Measurements from ENCODE around the gene YAE1. TPM values are rescaled to one million over a fixed set of nuclear protein-coding genes. Genes with fewer than 3 reads are reported as not detected.

Gene YAE1
- total and polyA plus RNA-seq, 2 experiments from 2014 or later: 21.8 to 40.5 TPM

DNA sequence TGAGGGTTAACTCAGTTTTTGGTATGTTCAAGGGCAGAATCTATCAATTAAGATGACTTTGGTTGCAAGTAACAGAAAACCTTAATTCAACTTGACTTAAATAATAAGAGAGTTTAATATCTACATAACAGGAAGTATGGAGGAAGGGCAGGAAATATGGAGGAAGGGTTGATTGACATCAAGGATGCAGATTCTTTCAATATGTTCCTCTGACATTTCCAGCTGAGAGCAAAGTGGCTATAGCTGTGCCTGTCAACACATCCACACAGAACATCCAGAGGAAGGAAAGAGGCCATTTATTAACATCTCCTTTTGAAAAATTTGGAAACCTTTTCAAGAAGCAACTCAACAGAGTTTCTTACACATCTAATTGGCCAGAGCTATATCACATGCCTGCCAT lies 37.7 kb downstream of the YAE1 start:
- H4K20me1 ChIP-seq (ENCODE audit: insufficient read depth): no peaks in the 10 kb centered on the region
- no peak overlapping the region for H3K27ac ChIP-seq
- no peak overlapping the region for H3K4me2 ChIP-seq (ENCODE audit: unreplicated experiment)
- no peak overlapping the region for H3K9ac ChIP-seq
- no peaks in the 10 kb centered on the region for H3K9me2 ChIP-seq (ENCODE audit: insufficient read depth)
- peaks cover 66% of the 10 kb centered on the region for H3K4me1 ChIP-seq (ENCODE audit: insufficient read depth)
- no peaks in the 10 kb centered on the region for H3K36me3 ChIP-seq (ENCODE audit: low read depth)
- H3K9me3 ChIP-seq (ENCODE audit: low read depth): no peaks in the 10 kb centered on the region
- H3K27me3 ChIP-seq (replicated peaks; ENCODE audit: insufficient read depth): no peaks in the 10 kb centered on the region
- peaks cover 37% of the 10 kb centered on the region for H3F3A ChIP-seq (ENCODE audit: insufficient read depth)
- TF ChIP-seq EZH2phosphoT487 (IDR thresholded peaks at IDR 0.05; ENCODE audit: insufficient read depth, low read depth) (no peak), EZH2 (IDR thresholded peaks at IDR 0.05; ENCODE audit: insufficient read depth, poor library complexity, severe bottlenecking) (no peak)
- H2AFZ ChIP-seq: no peak overlapping the region
- in situ Hi-C loops (cut with MboI): no loop called here
- no peaks in the 10 kb centered on the region for H3K79me2 ChIP-seq (ENCODE audit: insufficient read depth)
- no peak for DNase-seq
- no peak overlapping the region for H3K4me3 ChIP-seq

DNA sequence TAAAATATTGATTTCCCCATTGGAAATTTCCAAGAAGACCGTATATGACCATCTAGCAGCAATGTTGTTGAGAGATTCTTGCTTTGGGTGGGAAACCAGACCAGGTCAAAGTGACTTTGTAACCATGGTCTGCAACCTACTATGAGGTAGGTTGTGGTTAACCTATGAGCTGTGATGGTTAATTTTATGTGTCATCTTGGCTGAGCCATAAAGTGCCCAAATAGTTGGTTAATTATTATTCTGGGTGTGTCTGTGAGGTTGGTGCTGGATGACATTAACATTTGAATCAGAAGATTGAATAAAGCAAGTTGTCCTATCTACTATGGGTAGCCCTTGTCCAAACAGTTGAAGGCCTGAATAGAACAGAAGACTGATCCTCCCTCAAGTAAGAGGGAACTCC lies 38.9 kb downstream of the YAE1 start:
- peak overlapping the region; percentile 55 for H3K27ac ChIP-seq
- H3K79me2 ChIP-seq (ENCODE audit: insufficient read depth): no peaks in the 10 kb centered on the region
- peak; percentile 50 for DNase-seq
- in situ Hi-C loops (cut with MboI): no loop called here
- no peak overlapping the region for H2AFZ ChIP-seq
- no peak overlapping the region for H3K4me2 ChIP-seq (ENCODE audit: unreplicated experiment)
- 81 to 93% methylated on average over 1 of the region's 1 CpG for WGBS, 2 experiments (ENCODE audit: low coverage in 1 of 2, low lambda C conversion rate in 2 of 2, missing lambda C conversion rate in 2 of 2)
- H3K4me3 ChIP-seq: no peak overlapping the region
- peaks cover 77% of the 10 kb centered on the region for H3K4me1 ChIP-seq (ENCODE audit: insufficient read depth)
- no peak overlapping the region for H3K9ac ChIP-seq
- H3K9me2 ChIP-seq (ENCODE audit: insufficient read depth): no peaks in the 10 kb centered on the region
- no peaks in the 10 kb centered on the region for H3K9me3 ChIP-seq (ENCODE audit: low read depth)
- TF ChIP-seq EZH2phosphoT487 (IDR thresholded peaks at IDR 0.05; ENCODE audit: insufficient read depth, low read depth) (no peak), EZH2 (IDR thresholded peaks at IDR 0.05; ENCODE audit: insufficient read depth, poor library complexity, severe bottlenecking) (no peak)
- H3K27me3 ChIP-seq (replicated peaks; ENCODE audit: insufficient read depth): no peaks in the 10 kb centered on the region
- H3K36me3 ChIP-seq (ENCODE audit: low read depth): no peaks in the 10 kb centered on the region
- H3F3A ChIP-seq (ENCODE audit: insufficient read depth): peaks cover 39% of the 10 kb centered on the region
- H4K20me1 ChIP-seq (ENCODE audit: insufficient read depth): no peaks in the 10 kb centered on the region

DNA sequence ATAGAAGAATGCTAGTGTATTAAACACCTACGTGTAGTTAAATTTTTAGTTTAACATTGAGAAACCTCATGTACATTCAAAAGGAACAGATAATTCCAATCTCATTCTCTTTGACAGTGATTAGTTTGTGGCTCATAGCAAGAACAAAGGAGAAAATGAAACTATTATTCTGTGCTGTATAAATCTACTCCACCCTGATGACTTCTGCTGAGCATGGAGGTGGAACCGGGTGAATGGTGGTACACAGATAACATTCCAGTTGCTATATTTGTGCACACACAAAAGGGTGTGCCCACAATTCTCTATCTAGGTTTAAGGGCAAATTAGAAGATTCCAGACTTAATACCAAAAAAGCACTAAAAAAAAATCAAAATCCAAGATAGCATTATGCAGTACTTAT lies 40.1 kb downstream of the YAE1 start:
- H3K4me2 ChIP-seq (ENCODE audit: unreplicated experiment): no peak overlapping the region
- peaks cover 73% of the 10 kb centered on the region for H3K4me1 ChIP-seq (ENCODE audit: insufficient read depth)
- peaks cover 39% of the 10 kb centered on the region for H3F3A ChIP-seq (ENCODE audit: insufficient read depth)
- TF ChIP-seq EZH2phosphoT487 (IDR thresholded peaks at IDR 0.05; ENCODE audit: insufficient read depth, low read depth) (no peak), EZH2 (IDR thresholded peaks at IDR 0.05; ENCODE audit: insufficient read depth, poor library complexity, severe bottlenecking) (no peak)
- H3K36me3 ChIP-seq (ENCODE audit: low read depth): no peaks in the 10 kb centered on the region
- H2AFZ ChIP-seq: no peak overlapping the region
- WGBS, 2 experiments (ENCODE audit: low coverage in 1 of 2, low lambda C conversion rate in 2 of 2, missing lambda C conversion rate in 2 of 2): 69 to 79% methylated on average over 2 of the region's 2 CpGs
- no peaks in the 10 kb centered on the region for H3K9me3 ChIP-seq (ENCODE audit: low read depth)
- no peak overlapping the region for H3K4me3 ChIP-seq
- no peak for DNase-seq
- H3K9me2 ChIP-seq (ENCODE audit: insufficient read depth): no peaks in the 10 kb centered on the region
- no peaks in the 10 kb centered on the region for H4K20me1 ChIP-seq (ENCODE audit: insufficient read depth)
- H3K27me3 ChIP-seq (replicated peaks; ENCODE audit: insufficient read depth): no peaks in the 10 kb centered on the region
- H3K9ac ChIP-seq: no peak overlapping the region
- in situ Hi-C loops (cut with MboI): no loop called here
- H3K79me2 ChIP-seq (ENCODE audit: insufficient read depth): no peaks in the 10 kb centered on the region
- H3K27ac ChIP-seq: peak overlapping the region; percentile 55

DNA sequence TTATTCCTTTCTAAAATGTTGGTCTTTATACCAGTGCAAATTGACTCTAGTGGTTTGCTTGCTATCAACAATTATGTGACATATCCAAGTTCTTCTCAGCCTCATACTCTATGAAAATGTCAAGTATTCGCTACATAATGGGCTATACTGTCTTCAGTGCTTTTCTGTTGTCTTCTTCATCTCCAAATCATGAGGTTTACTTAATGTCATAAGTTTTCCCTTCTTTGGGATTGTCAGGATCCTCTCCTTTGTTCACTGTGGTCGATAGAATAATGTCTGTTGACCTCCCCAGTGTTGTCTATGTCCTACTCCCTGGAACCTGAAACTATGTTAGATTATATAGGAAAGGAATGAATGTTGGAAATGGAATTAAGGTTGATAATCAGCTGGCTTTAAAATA lies 40.7 kb downstream of the YAE1 start:
- no peaks in the 10 kb centered on the region for H3K36me3 ChIP-seq (ENCODE audit: low read depth)

DNA sequence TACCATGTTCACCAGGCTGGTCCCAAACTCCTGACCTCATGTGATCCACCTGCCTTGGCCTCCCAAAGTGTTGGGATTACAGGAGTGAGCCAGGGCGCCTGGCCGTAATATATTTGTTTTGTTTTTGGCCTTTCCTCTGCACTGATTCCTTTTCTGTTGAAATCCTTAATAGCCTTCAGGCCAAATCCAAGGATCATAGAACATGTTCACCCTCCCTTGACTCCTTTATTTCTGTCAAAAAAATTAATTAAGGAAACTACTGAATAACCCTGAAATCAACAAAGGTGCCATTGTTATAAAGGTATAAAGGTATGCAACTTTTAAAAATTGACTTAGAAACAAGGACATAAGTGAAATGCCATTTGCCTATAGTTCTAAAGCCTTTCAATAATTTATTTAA lies 41.7 kb downstream of the YAE1 start:
- H3K4me2 ChIP-seq (ENCODE audit: unreplicated experiment): no peak overlapping the region
- H3K36me3 ChIP-seq (ENCODE audit: low read depth): no peaks in the 10 kb centered on the region
- no peaks in the 10 kb centered on the region for H3K79me2 ChIP-seq (ENCODE audit: insufficient read depth)
- 79 to 81% methylated on average over 2 of the region's 2 CpGs for WGBS, 2 experiments (ENCODE audit: low coverage in 1 of 2, low lambda C conversion rate in 2 of 2, missing lambda C conversion rate in 2 of 2)
- H3F3A ChIP-seq (ENCODE audit: insufficient read depth): peaks cover 27% of the 10 kb centered on the region
- H3K27me3 ChIP-seq (replicated peaks; ENCODE audit: insufficient read depth): no peaks in the 10 kb centered on the region
- H3K9ac ChIP-seq: no peak overlapping the region
- no peak for TF ChIP-seq EZH2phosphoT487 (IDR thresholded peaks at IDR 0.05; ENCODE audit: insufficient read depth, low read depth)
- TF ChIP-seq EZH2 (IDR thresholded peaks at IDR 0.05; ENCODE audit: insufficient read depth, poor library complexity, severe bottlenecking): no peak
- peaks cover 60% of the 10 kb centered on the region for H3K4me1 ChIP-seq (ENCODE audit: insufficient read depth)
- H3K27ac ChIP-seq: no peak overlapping the region
- H4K20me1 ChIP-seq (ENCODE audit: insufficient read depth): no peaks in the 10 kb centered on the region
- H2AFZ ChIP-seq: no peak overlapping the region
- no peaks in the 10 kb centered on the region for H3K9me3 ChIP-seq (ENCODE audit: low read depth)
- no peak for DNase-seq
- no peaks in the 10 kb centered on the region for H3K9me2 ChIP-seq (ENCODE audit: insufficient read depth)
- in situ Hi-C loops (cut with MboI): no loop called here
- H3K4me3 ChIP-seq: no peak overlapping the region

More for the DNA sequence above, 40.7 kb downstream of the YAE1 start:
- peaks cover 69% of the 10 kb centered on the region for H3K4me1 ChIP-seq (ENCODE audit: insufficient read depth)
- H3K4me2 ChIP-seq (ENCODE audit: unreplicated experiment): no peak overlapping the region
- in situ Hi-C loops (cut with MboI): no loop called here
- no peak overlapping the region for H3K4me3 ChIP-seq
- no peak for DNase-seq
- H3K27me3 ChIP-seq (replicated peaks; ENCODE audit: insufficient read depth): no peaks in the 10 kb centered on the region
- H3K79me2 ChIP-seq (ENCODE audit: insufficient read depth): no peaks in the 10 kb centered on the region
- H3K27ac ChIP-seq: 0 out of 2 replicates have a peak overlapping the region, but pooled peaks have one; percentile 55
- H3F3A ChIP-seq (ENCODE audit: insufficient read depth): peaks cover 36% of the 10 kb centered on the region
- no peaks in the 10 kb centered on the region for H4K20me1 ChIP-seq (ENCODE audit: insufficient read depth)
- no peaks in the 10 kb centered on the region for H3K9me3 ChIP-seq (ENCODE audit: low read depth)
- no peaks in the 10 kb centered on the region for H3K9me2 ChIP-seq (ENCODE audit: insufficient read depth)
- no peak overlapping the region for H2AFZ ChIP-seq
- no peak overlapping the region for H3K9ac ChIP-seq
- TF ChIP-seq EZH2phosphoT487 (IDR thresholded peaks at IDR 0.05; ENCODE audit: insufficient read depth, low read depth) (no peak), EZH2 (IDR thresholded peaks at IDR 0.05; ENCODE audit: insufficient read depth, poor library complexity, severe bottlenecking) (no peak)
- WGBS, 2 experiments (ENCODE audit: low coverage in 1 of 2, low lambda C conversion rate in 2 of 2, missing lambda C conversion rate in 2 of 2): 92 to 97% methylated on average over 2 of the region's 2 CpGs
